ENCODE measurements around the gene PTPRB.

DNA sequence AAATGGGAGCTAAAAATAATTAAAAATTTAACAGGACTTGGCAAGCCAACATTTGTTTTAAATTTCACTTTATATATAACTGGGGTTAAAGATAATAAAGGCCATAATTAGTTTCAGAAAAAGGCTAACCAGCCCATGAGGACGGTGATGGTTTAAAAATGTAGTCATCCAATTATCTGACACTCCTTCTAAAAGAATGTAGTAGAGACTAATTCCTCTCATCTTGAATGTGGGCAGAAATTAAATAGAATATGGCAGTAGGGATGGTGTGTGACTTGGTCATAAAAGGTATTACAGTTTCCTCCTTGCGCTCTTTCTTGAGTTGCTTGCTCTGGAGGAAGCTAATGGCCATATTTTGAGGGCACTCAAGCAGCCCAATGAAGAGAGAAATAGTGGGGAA is 49.1 kb upstream of the PTPRB start:
- TF ChIP-seq CTCF (IDR thresholded peaks at IDR 0.05): no peak
- no peak for TF ChIP-seq POLR2A (IDR thresholded peaks at IDR 0.05)

Measured in testis (tissue), 2 donors.